Middle frontal gyrus (tissue), 1 donor: ENCODE measurements around the gene HDGFL3.
"Not testable (repeated sequence)": the region's sequence is repeated elsewhere in the genome, so short reads cannot be mapped to it uniquely, and the experiment has no call there.

Experiments
- DNase-seq: peaks from one replicate; pipeline ENCODE4 v3.0.0-alpha.2; 2015; ENCODE audit warnings: low spot score; ENCODE audit errors: extremely low spot score

Gene HDGFL3

GRCh38 chr15:83194528-83194927, 13.1 kb downstream of the HDGFL3 start:
- no peak for DNase-seq

GRCh38 chr15:83193721-83194120, 13.9 kb downstream of the HDGFL3 start:
- no peak for DNase-seq

- DNase-seq: no peak
These were observed 14.9 kb downstream of the HDGFL3 start for GRCh38 chr15:83192742-83193141.

- no peak for DNase-seq
These were observed 17.2 kb downstream of the HDGFL3 start for GRCh38 chr15:83190450-83190849.

DNA sequence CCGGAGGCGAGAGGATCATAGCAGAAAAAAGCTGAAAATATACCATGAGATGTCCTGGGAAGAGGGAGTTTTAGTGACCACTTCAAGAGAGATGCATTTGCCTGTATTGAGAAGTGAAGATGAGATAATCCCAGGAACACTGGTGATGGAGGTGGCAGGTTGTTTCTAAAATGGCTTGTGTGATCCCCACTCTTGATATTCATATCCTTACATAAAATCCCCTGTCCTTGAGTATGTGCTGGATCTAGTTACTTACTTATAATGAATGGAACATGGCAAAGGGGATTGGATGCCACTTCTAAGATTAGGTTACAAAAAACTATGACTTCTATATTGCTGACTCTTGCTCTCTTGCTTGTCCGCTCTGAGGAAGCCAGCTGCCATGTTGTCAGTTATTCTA, 22.1 kb downstream of the HDGFL3 start:
- DNase-seq: no peak

- no peak for DNase-seq
These were observed 28.7 kb downstream of the HDGFL3 start for GRCh38 chr15:83178869-83179325.

DNA sequence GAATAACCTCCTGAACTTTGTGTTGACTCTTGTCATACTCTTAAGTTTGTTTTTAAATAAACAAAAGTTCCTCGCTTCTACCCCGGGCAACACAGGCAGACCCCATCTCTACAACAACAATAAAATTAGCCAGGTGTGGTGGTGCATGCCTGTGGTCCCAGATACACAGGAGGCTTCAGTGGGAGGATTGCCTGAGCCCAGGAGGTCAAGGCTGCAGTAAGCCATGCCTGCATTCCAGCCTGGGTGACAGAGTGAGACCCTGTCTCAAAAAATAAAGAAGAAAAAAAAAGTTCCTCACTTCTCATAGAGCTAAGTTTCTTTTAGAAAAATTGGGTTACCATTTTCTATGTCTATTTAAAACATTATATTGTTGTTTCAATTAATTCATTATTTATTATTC, 29.2 kb downstream of the HDGFL3 start:
- DNase-seq: no peak

GRCh38 chr15:83174891-83175290, 32.7 kb downstream of the HDGFL3 start:
- DNase-seq: no peak

DNA sequence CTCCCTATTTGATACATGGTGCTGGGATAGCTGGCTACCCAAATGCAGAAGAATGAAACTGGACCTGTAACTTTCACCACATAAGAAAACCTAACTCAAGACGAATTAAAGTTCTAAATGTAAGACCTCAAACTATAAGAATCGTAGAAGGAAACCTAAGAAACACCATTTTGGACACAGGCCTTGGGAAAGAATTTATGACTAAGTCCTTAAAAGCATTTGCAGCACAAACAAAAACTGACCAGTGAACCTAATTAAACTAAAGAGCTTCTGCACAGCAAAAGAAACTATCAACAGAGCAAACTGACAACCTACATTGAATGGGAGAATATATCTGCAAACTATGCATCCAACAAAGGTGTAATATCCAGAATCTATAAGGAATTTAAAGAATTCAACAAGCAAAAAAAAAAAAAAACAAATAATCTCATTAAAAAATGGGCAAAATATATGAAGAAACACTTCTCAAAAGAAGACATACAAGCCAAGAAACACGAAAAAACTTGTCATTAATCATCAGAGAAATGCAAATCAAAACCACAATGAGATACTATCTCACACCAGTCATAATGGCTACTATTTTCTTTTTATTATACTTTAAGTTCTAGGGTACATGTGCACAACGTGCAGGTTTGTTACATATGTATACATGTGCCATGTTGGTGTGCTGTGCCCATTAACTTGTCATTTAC, 37.0 kb downstream of the HDGFL3 start:
- DNase-seq: no peak

- not testable (repeated sequence) for DNase-seq
These were observed 38.0 kb downstream of the HDGFL3 start for GRCh38 chr15:83169576-83169975.

DNA sequence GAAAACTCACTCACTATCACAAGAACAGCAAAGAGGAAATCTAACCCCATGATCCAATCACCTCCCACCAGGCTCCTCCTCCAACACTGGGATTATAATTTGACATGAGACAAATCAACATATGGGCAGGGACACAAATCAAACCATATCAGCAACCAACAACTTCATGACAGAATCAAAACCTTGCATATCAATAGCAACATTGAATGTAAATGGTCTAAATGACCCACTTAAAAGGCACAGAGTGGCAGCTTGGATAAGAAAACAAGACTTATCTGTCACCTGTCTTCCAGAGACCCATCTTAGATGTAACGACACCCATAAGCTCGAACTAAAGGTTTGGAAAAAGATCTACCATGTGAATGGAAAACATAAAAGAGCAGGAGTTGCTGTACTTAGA, 40.8 kb downstream of the HDGFL3 start:
- no peak for DNase-seq

DNA sequence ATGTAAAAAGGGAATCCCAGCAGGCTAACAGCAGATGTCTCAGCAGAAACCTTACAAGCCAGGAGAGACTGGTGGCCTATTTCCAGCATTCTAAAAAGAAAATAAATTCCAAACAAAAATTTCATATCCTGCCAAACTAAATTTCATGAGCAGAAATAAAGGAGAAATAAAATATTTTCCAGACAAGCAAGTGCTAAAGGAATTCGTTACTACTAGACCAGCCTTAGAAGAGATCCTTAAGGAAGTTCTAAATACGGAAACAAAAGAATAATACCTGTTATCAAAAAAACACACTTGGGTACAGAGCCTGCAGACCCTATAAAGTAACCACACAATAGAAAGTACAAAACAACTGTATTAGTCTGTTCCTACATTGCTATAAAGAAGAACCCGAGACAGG, 41.4 kb downstream of the HDGFL3 start:
- no peak for DNase-seq

DNA sequence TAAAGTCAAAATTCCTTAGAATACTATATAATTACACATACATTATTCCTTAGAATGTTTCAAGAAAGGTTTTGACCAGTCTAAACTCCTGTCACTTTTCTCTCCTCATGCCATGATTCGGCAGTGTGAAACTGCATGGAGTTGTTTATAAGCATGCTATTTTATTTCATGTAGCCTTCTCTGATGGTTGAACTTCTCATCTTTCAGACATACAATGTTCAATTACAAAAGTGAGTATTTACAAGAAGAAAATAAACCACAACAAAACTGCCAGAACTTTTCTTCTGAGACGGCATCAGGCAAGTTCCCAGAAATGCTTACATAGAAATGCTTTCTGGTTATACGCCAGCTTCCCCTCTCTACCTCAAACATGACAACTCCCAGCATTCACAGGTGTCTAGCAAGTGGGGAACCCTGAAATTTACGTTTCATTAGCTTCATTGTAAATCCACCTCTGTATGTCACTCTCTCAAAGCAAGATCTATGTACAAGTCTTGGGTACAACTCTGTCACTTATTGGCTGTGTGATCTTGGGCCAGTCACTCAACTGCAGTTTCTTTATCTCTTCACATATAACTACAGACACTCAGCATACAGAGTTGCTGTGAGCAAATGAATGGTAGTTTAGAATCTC, 42.7 kb downstream of the HDGFL3 start:
- DNase-seq: no peak

DNA sequence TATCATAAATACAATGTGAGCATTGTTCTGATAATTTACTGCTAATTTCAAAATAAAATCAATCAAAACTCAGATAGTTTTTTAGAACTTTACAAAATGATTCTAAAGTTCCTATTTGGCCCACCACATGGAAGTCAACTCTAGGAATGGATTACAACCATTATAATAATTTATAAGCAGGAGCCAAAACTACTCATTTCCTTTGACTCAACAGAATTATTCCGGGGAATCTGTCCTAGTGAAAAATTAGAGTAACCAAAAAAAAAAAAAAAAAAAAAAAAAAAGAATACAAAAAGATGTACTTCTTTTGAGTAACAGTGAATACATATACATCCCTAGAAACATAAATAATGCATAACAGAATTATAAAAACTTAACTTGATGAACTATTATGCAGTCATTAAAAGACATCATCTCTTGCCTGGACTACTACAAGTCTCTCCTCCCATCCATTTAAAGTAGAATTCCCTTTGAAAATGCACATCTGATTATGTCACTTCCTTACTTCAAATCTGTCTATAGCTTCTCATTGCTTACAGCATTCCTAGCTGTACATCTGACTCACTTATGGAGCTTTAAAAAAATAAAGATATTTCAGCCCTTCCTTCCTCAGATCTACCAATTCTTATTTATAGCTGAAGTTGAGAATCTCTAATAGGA, 43.4 kb downstream of the HDGFL3 start:
- DNase-seq: no peak

DNA sequence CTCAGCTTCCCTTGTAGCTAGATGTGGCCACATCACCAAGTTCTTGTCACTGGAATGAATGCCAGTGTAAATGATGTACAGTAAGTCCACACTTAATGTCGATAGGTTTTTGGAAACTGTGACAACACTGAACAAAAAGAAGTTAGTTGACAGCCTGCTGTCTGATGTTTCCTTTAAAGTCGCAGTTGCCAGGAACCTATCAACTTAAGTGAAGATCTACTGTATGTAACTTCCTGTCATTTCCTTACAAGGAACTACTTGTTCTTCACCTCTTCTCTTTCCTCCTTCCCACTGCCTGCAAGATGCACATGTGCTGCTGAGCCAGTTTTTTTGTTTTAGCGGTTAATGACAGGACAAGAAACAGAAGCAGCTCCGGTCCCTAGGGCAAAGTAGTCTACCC, 44.6 kb downstream of the HDGFL3 start:
- no peak for DNase-seq

- no peak for DNase-seq
These were observed 46.9 kb downstream of the HDGFL3 start for GRCh38 chr15:83160741-83161140.

GRCh38 chr15:83158393-83158792, 49.2 kb downstream of the HDGFL3 start:
- DNase-seq: no peak

GRCh38 chr15:83155942-83156341, 51.7 kb downstream of the HDGFL3 start:
- no peak for DNase-seq

DNA sequence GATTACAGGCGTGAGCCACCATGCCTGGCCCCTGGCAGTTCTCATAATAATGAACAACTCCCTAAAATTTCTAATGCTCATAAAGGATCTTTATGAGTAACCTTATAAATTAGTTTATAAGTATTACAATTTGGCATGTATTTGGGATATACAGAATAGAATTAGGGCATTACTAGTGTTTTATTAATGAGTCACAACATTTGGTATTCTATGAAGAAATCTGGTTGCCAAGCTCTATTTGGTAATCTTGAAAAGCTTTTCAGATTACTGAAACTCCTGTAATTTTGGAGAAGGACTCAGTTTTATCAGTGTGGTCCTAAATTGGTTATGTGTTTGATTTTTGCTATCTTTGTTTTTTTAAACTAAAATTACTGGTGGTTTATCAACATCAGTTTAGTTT, 54.3 kb downstream of the HDGFL3 start:
- DNase-seq: no peak

DNA sequence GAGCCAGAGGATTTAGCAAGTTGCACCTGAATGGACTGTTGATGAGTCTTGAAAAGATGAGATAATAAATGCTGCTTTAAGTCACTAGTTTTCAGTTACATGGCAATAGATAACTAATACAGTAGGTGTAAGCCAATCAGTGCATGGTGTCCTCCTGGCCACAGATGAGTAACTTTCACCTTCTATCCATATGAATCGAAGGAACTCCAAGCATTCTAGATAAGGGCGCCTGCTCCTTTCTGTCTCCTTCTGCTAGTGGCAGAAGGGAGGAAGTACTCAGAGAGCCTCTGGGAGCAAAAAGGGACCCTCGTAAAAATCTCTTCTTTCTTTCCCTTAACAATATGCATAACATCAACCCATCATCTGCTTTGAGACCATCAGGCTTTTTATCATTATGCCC, 62.9 kb downstream of the HDGFL3 start:
- no peak for DNase-seq

- DNase-seq: not testable (repeated sequence)
These were observed 65.5 kb downstream of the HDGFL3 start for GRCh38 chr15:83142151-83142550.

DNA sequence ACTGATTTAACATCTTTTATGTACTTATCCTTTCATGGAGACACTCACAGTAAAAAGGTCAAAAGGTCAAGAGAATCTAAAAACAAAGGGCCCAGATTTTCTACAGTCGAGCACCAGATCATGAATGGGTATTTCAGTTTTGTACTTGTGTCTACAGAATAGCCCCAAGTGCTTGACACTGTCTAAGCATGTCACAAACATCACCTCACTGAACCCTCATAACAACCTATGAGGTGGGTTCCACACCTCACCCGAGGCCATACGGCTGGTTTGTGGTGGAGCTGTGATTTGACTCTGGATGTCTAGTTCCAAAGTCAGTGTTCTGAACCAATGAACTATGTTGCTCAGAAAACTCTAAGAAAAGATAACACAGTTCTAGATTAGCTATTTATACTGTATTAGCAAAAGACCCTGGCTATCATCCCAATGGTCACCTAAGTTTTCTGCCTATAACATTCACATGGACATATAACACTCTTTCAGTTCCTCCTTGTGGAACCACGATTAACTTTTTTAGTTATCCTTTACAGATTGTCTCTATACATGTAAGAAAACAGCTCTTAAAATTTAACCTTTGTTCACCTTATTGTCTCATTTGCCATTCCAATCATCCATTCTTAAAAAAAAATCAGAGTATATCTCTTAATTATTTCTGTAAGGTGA, 74.6 kb downstream of the HDGFL3 start:
- DNase-seq: no peak
